OCI-LY1 (cell line): Measurements from ENCODE around the gene MYL6.

Source experiments
- EZH2 ChIP-seq: fragments of 200-600 bp; sonication (generic), shearing (Covaris generic); IDR thresholded peaks from 2 replicates; pipeline ENCODE4 v1.8.0; 2017; ENCODE audit warnings: borderline replicate concordance, mixed run types, mild to moderate bottlenecking, antibody characterized with exemption, low read length, moderate library complexity, mixed read lengths
- TF ChIP-seq, protein P1 (sequence below): fragments of 200-600 bp; sonication (generic), shearing (Covaris generic); IDR thresholded peaks from 2 replicates; pipeline ENCODE4 v1.5.1; 2017; ENCODE audit warnings: mild to moderate bottlenecking, antibody characterized with exemption, low read length, moderate library complexity, mixed read lengths

DNA sequence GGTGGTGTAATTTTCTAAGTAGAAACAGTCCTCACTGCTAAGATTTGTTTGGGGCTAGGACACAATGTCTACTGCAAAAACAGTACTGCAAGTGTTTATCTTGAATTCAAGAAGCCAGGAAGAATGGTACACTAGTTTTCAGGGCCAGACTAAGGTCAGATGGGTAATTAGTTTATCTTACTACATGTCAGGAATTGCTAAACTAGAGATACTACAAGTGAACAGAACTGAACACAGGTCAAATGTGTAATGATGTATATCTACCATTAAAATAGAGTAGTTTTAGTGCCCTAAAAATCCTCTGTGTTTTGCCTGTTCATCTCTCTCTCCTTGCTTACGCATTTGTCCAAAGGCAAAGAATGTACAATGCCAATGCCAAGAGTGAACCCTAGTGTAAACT lies 44.1 kb upstream of the MYL6 start:
- TF ChIP-seq, protein P1, sequence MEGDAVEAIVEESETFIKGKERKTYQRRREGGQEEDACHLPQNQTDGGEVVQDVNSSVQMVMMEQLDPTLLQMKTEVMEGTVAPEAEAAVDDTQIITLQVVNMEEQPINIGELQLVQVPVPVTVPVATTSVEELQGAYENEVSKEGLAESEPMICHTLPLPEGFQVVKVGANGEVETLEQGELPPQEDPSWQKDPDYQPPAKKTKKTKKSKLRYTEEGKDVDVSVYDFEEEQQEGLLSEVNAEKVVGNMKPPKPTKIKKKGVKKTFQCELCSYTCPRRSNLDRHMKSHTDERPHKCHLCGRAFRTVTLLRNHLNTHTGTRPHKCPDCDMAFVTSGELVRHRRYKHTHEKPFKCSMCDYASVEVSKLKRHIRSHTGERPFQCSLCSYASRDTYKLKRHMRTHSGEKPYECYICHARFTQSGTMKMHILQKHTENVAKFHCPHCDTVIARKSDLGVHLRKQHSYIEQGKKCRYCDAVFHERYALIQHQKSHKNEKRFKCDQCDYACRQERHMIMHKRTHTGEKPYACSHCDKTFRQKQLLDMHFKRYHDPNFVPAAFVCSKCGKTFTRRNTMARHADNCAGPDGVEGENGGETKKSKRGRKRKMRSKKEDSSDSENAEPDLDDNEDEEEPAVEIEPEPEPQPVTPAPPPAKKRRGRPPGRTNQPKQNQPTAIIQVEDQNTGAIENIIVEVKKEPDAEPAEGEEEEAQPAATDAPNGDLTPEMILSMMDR: no peak
- TF ChIP-seq EZH2: no peak
